Tibial artery (tissue), 4 donors: ENCODE measurements around the gene P2RY6.

Experiments
- DNase-seq, 2 donors: peaks; one replicate each; pipeline ENCODE4 v3.0.0-alpha.2; 2019
- H3K27ac ChIP-seq, 2 donors: fragments of 200-600 bp; sonication (generic) in 1 of 2; 1 replicate in 1 of 2; 2 replicates in 1 of 2; pipeline ENCODE4 v1.5.1; 2018 to 2019; ENCODE audit warnings: mild to moderate bottlenecking in 1 of 2
- H3K27me3 ChIP-seq, 2 donors: fragments of 200-600 bp; sonication (generic) in 1 of 2; one replicate each; pipeline versions ENCODE4 v1.5.1 to v1.6.0; 2016 to 2019
- H3K36me3 ChIP-seq, 3 donors: fragments of 200-600 bp; sonication (generic) in 2 of 3; one replicate each; pipeline ENCODE4 v1.5.1; 2016 to 2019; ENCODE audit warnings: mild to moderate bottlenecking in 2 of 3
- H3K4me1 ChIP-seq, 4 donors: fragments of 200-600 bp; sonication (generic) in 2 of 4; 1 replicate in 3 of 4; 2 replicates in 1 of 4; pipeline ENCODE4 v1.5.1; 2016 to 2019
- H3K4me3 ChIP-seq, 2 donors: fragments of 200-600 bp; sonication (generic) in 1 of 2; 1 replicate in 1 of 2; 2 replicates in 1 of 2; pipeline ENCODE4 v1.5.1; 2018 to 2019; ENCODE audit warnings: mild to moderate bottlenecking in 2 of 2
- H3K9me3 ChIP-seq, 3 donors: fragments of 200-600 bp; sonication (generic) in 1 of 3; one replicate each; pipeline ENCODE4 v1.5.1; 2016 to 2019
- CTCF ChIP-seq, 2 experiments: fragments of 200-600 bp in 1 of 2; fragments of 450-650 bp in 1 of 2; IDR thresholded peaks; one replicate each; pipeline ENCODE4 v1.5.1; 2017 to 2019; ENCODE audit warnings: antibody characterized with exemption in 2 of 2, mild to moderate bottlenecking in 1 of 2, moderate library complexity in 1 of 2
- intact Hi-C: fragments of 100-400 bp; cut with DNase I; formaldehyde crosslinking; loops from one replicate; pipeline ENCODE4 v1.15.0; 2023; ENCODE audit warnings: low total_unique reads

P2RY6 gene

GRCh38 chr11:73240190-73240781, 31.9 kb upstream of the P2RY6 start:
- DNase-seq: peak in 1 of 2 donors; percentile 86
- no peaks in the 10 kb centered on the region for H3K9me3 ChIP-seq
- intact Hi-C loops: no loop called here
- no peaks in the 10 kb centered on the region for H3K27me3 ChIP-seq
- H3K36me3 ChIP-seq: no peaks in the 10 kb centered on the region
- no peak overlapping the region for H3K4me3 ChIP-seq
- H3K4me1 ChIP-seq: peaks cover 0 to 51% (median 29%) of the 10 kb centered on the region in 4 donors
- peak overlapping the region; percentile 25 to 33 for H3K27ac ChIP-seq
- TF ChIP-seq CTCF (IDR thresholded peaks at IDR 0.05): no peak

- H3K4me1 ChIP-seq: peaks cover 0 to 62% (median 32%) of the 10 kb centered on the region in 4 donors
- no peak overlapping the region for H3K4me3 ChIP-seq
- no peak overlapping the region for H3K27ac ChIP-seq
- intact Hi-C loops: no loop called here
- no peaks in the 10 kb centered on the region for H3K36me3 ChIP-seq
- H3K9me3 ChIP-seq: no peaks in the 10 kb centered on the region
- H3K27me3 ChIP-seq: no peaks in the 10 kb centered on the region
- DNase-seq: peak in 1 of 2 donors; percentile 21
- TF ChIP-seq CTCF (IDR thresholded peaks at IDR 0.05): no peak
These were observed 30.8 kb upstream of the P2RY6 start for GRCh38 chr11:73241300-73241699.

- Histone ChIP-seq H3K27ac (peak overlapping the region; percentile 2 to 36), H3K4me3 (peak overlapping the region in 1 of 2 donors; percentile 22), H3K9me3 (no peaks in the 10 kb centered on the region), H3K36me3 (no peaks in the 10 kb centered on the region), H3K4me1 (peaks cover 0 to 61% (median 30%) of the 10 kb centered on the region in 4 donors), H3K27me3 (no peaks in the 10 kb centered on the region)
- intact Hi-C loops: loop anchor here (1.0 kb wide), 1 partner anchor 63 kb away; no protein-coding TSS in a partner anchor
- peak; percentile 81 to 89 for TF ChIP-seq CTCF (IDR thresholded peaks at IDR 0.05)
- DNase-seq: peak; percentile 52 to 86
These were observed 29.7 kb upstream of the P2RY6 start for GRCh38 chr11:73242251-73243092.

GRCh38 chr11:73243093-73243485, 29.0 kb upstream of the P2RY6 start:
- Histone ChIP-seq H3K4me1 (peaks cover 0 to 55% (median 25%) of the 10 kb centered on the region in 4 donors), H3K4me3 (no peak overlapping the region), H3K36me3 (no peaks in the 10 kb centered on the region), H3K27me3 (no peaks in the 10 kb centered on the region), H3K9me3 (no peaks in the 10 kb centered on the region), H3K27ac (no peak overlapping the region)
- no peak for TF ChIP-seq CTCF (IDR thresholded peaks at IDR 0.05)
- intact Hi-C loops: no loop called here
- DNase-seq: no peak

- Histone ChIP-seq H3K9me3 (no peaks in the 10 kb centered on the region), H3K4me3 (no peak overlapping the region), H3K4me1 (peaks cover 0 to 46% (median 20%) of the 10 kb centered on the region in 4 donors), H3K27me3 (no peaks in the 10 kb centered on the region), H3K27ac (peak overlapping the region in 1 of 2 donors; percentile 24), H3K36me3 (no peaks in the 10 kb centered on the region)
- intact Hi-C loops: no loop called here
- peak in 1 of 2 donors; percentile 44 for DNase-seq
- no peak for TF ChIP-seq CTCF (IDR thresholded peaks at IDR 0.05)
These were observed 27.4 kb upstream of the P2RY6 start for GRCh38 chr11:73244589-73245240.
